ENCODE data around the gene PEX5L.

PEX5L gene

GRCh38 chr3:179970746-179971145 lies 66.0 kb downstream of the PEX5L start:
- H3K9me2 ChIP-seq (replicated peaks; ENCODE audit: insufficient read depth, low read length), result no peaks in the 10 kb centered on the region
- no peak overlapping the region for H3K27ac ChIP-seq (ENCODE audit: low read length)
- no peaks in the 10 kb centered on the region for H3K4me1 ChIP-seq (ENCODE audit: low read length)
- TF ChIP-seq EZH2phosphoT487 (IDR thresholded peaks at IDR 0.05; ENCODE audit: low read length) (no peak), EZH2 (optimal IDR thresholded peaks at IDR 0.05; ENCODE audit: low read depth, low read length) (no peak)
- TF ChIP-seq, protein P1, sequence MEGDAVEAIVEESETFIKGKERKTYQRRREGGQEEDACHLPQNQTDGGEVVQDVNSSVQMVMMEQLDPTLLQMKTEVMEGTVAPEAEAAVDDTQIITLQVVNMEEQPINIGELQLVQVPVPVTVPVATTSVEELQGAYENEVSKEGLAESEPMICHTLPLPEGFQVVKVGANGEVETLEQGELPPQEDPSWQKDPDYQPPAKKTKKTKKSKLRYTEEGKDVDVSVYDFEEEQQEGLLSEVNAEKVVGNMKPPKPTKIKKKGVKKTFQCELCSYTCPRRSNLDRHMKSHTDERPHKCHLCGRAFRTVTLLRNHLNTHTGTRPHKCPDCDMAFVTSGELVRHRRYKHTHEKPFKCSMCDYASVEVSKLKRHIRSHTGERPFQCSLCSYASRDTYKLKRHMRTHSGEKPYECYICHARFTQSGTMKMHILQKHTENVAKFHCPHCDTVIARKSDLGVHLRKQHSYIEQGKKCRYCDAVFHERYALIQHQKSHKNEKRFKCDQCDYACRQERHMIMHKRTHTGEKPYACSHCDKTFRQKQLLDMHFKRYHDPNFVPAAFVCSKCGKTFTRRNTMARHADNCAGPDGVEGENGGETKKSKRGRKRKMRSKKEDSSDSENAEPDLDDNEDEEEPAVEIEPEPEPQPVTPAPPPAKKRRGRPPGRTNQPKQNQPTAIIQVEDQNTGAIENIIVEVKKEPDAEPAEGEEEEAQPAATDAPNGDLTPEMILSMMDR (IDR thresholded peaks at IDR 0.05; ENCODE audit: low read length), result no peak
- H3K36me3 ChIP-seq (replicated peaks; ENCODE audit: insufficient read depth, low read length), result no peaks in the 10 kb centered on the region
- H3K79me2 ChIP-seq (ENCODE audit: low read length), result no peaks in the 10 kb centered on the region
- no peak overlapping the region for H3K4me3 ChIP-seq (ENCODE audit: low read length)
- no peaks in the 10 kb centered on the region for H3F3A ChIP-seq (ENCODE audit: insufficient read depth, low read length)
- H2AFZ ChIP-seq (ENCODE audit: low read length), result no peak overlapping the region
- no peak overlapping the region for H3K4me2 ChIP-seq (ENCODE audit: low read depth, low read length)
- no peaks in the 10 kb centered on the region for H4K20me1 ChIP-seq (ENCODE audit: insufficient read depth, low read length)
- H3K9ac ChIP-seq (ENCODE audit: low read length), result no peak overlapping the region
- no peaks in the 10 kb centered on the region for H3K27me3 ChIP-seq (replicated peaks; ENCODE audit: insufficient read depth, low read length)
- DNase-seq, result no peak
- H3K9me3 ChIP-seq (replicated peaks; ENCODE audit: insufficient read depth, low read length), result no peaks in the 10 kb centered on the region

DNA sequence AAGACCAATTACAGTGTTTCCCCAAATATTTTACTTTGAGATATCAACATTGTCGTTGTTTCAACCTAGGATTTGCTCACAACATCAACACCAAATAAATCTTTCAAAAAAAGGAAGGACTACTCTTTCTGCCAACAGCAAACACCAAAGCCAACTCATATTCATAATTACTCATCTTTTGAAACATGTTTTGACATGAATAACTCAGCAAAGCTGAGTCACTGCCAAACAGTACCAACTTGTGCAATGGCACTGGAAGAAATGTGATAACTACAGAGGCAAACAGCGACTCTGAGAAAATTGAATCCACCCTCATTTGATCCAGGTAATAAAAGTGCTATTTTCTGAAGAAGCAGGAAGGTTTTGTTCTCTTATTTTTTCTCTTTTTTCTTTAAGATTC lies 67.2 kb downstream of the PEX5L start:
- no peaks in the 10 kb centered on the region for H3K9me3 ChIP-seq (replicated peaks; ENCODE audit: insufficient read depth, low read length)
- no peaks in the 10 kb centered on the region for H3K9me2 ChIP-seq (replicated peaks; ENCODE audit: insufficient read depth, low read length)
- H3K4me2 ChIP-seq (ENCODE audit: low read depth, low read length), result no peak overlapping the region
- no peaks in the 10 kb centered on the region for H3K27me3 ChIP-seq (replicated peaks; ENCODE audit: insufficient read depth, low read length)
- TF ChIP-seq, protein P1 (IDR thresholded peaks at IDR 0.05; ENCODE audit: low read length), result no peak
- no peak for TF ChIP-seq EZH2phosphoT487 (IDR thresholded peaks at IDR 0.05; ENCODE audit: low read length)
- no peak for TF ChIP-seq EZH2 (optimal IDR thresholded peaks at IDR 0.05; ENCODE audit: low read depth, low read length)
- H3K4me1 ChIP-seq (ENCODE audit: low read length), result no peaks in the 10 kb centered on the region
- no peaks in the 10 kb centered on the region for H3F3A ChIP-seq (ENCODE audit: insufficient read depth, low read length)
- H3K4me3 ChIP-seq (ENCODE audit: low read length), result no peak overlapping the region
- no peaks in the 10 kb centered on the region for H4K20me1 ChIP-seq (ENCODE audit: insufficient read depth, low read length)
- H2AFZ ChIP-seq (ENCODE audit: low read length), result no peak overlapping the region
- no peak for DNase-seq
- H3K27ac ChIP-seq (ENCODE audit: low read length), result no peak overlapping the region
- H3K9ac ChIP-seq (ENCODE audit: low read length), result no peak overlapping the region
- H3K36me3 ChIP-seq (replicated peaks; ENCODE audit: insufficient read depth, low read length), result no peaks in the 10 kb centered on the region
- no peaks in the 10 kb centered on the region for H3K79me2 ChIP-seq (ENCODE audit: low read length)

- Histone ChIP-seq H3K9me3 (replicated peaks; ENCODE audit: insufficient read depth, low read length) (no peaks in the 10 kb centered on the region), H3K27me3 (replicated peaks; ENCODE audit: insufficient read depth, low read length) (no peaks in the 10 kb centered on the region), H3K4me1 (ENCODE audit: low read length) (no peaks in the 10 kb centered on the region), H3K9me2 (replicated peaks; ENCODE audit: insufficient read depth, low read length) (no peaks in the 10 kb centered on the region), H3K79me2 (ENCODE audit: low read length) (no peaks in the 10 kb centered on the region), H3K36me3 (replicated peaks; ENCODE audit: insufficient read depth, low read length) (no peaks in the 10 kb centered on the region), H3F3A (ENCODE audit: insufficient read depth, low read length) (no peaks in the 10 kb centered on the region), H3K4me2 (ENCODE audit: low read depth, low read length) (no peak overlapping the region), H3K9ac (ENCODE audit: low read length) (no peak overlapping the region), H4K20me1 (ENCODE audit: insufficient read depth, low read length) (no peaks in the 10 kb centered on the region), H3K4me3 (ENCODE audit: low read length) (no peak overlapping the region), H2AFZ (ENCODE audit: low read length) (no peak overlapping the region), H3K27ac (ENCODE audit: low read length) (no peak overlapping the region)
- DNase-seq, result no peak
- no peak for TF ChIP-seq EZH2phosphoT487 (IDR thresholded peaks at IDR 0.05; ENCODE audit: low read length)
- TF ChIP-seq EZH2 (optimal IDR thresholded peaks at IDR 0.05; ENCODE audit: low read depth, low read length), result no peak
- TF ChIP-seq, protein P1 (IDR thresholded peaks at IDR 0.05; ENCODE audit: low read length), result no peak
Observed at GRCh38 chr3:179967622-179968021, 69.1 kb downstream of the PEX5L start.

Data from MM.1S (cell line).